GM19023 (cell line): Measurements from ENCODE around the gene KRTAP20-1.

Source experiments
- ATAC-seq: cut with Tn5 transposase; IDR thresholded peaks from one replicate; pipeline ENCODE4 v1.9.1; 2021; ENCODE audit warnings: mild to moderate bottlenecking, moderate library complexity; ENCODE audit not compliant: unreplicated experiment

The KRTAP20-1 gene

GRCh38 chr21:30642564-30642963, 26.3 kb downstream of the KRTAP20-1 start, which contains the start of gene KRTAP20-3:
Gene KRTAP20-3, plus strand, starts transcription at chr21:30642864.
- ATAC-seq: no peak

- ATAC-seq: no peak
Observed at GRCh38 chr21:30646904-30647414, 30.7 kb downstream of the KRTAP20-1 start.

- ATAC-seq: no peak
Observed at GRCh38 chr21:30652891-30653290, 36.7 kb downstream of the KRTAP20-1 start.
